Keratinocyte (primary cell): ENCODE measurements around the gene COX8C. TPM values are rescaled to one million over a fixed set of nuclear protein-coding genes. Genes with fewer than 3 reads are reported as not detected.

ENCODE experiments used
- DNase-seq: peaks from one replicate; pipeline ENCODE4 v3.0.0-alpha.2; 2011; ENCODE audit warnings: low read depth, missing footprints, low spot score
- FAIRE-seq: peaks from 2 replicates; lab custom pipeline; 2011; peaks lifted over from hg19 to GRCh38; lab: Jason Lieb, UNC
- H2AFZ ChIP-seq: 2 replicates; pipeline ENCODE4 v1.6.0; 2012; ENCODE audit warnings: low read length, control low read depth, inconsistent platforms; ENCODE audit not compliant: control insufficient read depth
- H3K27ac ChIP-seq: 2 replicates; pipeline ENCODE4 v1.5.1; 2011; ENCODE audit warnings: low read length; ENCODE audit not compliant: control insufficient read depth, insufficient read depth
- H3K27me3 ChIP-seq: 3 replicates; pipeline ENCODE4 v1.6.0; 2011; ENCODE audit warnings: low read length; ENCODE audit not compliant: control insufficient read depth, insufficient read depth; ENCODE audit errors: extremely low read depth
- H3K36me3 ChIP-seq, 2 experiments: 2 replicates in 1 of 2; 3 replicates in 1 of 2; pipeline ENCODE4 v1.5.1; 2011; ENCODE audit warnings: low read length in 2 of 2, mild to moderate bottlenecking in 1 of 2; ENCODE audit not compliant: control insufficient read depth in 2 of 2, insufficient read depth in 2 of 2; ENCODE audit errors: extremely low read depth in 1 of 2
- H3K4me1 ChIP-seq: 3 replicates; pipeline ENCODE4 v1.5.1; 2011; ENCODE audit warnings: low read length; ENCODE audit not compliant: control insufficient read depth, insufficient read depth; ENCODE audit errors: extremely low read depth
- H3K4me2 ChIP-seq: 3 replicates; pipeline ENCODE4 v1.6.0; 2011; ENCODE audit warnings: low read depth, low read length; ENCODE audit not compliant: control insufficient read depth, insufficient read depth; ENCODE audit errors: extremely low read depth
- H3K4me3 ChIP-seq, 3 experiments: fragments of 200-600 bp in 1 of 3; sonication (generic) in 1 of 3; 2 replicates in 2 of 3; 3 replicates in 1 of 3; pipeline ENCODE4 v1.5.1; 2011 to 2016; ENCODE audit warnings: low read length in 3 of 3, mild to moderate bottlenecking in 3 of 3, control low read depth in 2 of 3, inconsistent platforms in 1 of 3, low read depth in 1 of 3, mixed read lengths in 1 of 3, mixed run types in 1 of 3, moderate library complexity in 1 of 3; ENCODE audit not compliant: control insufficient read depth in 2 of 3, insufficient read depth in 2 of 3; ENCODE audit errors: extremely low read depth in 1 of 3
- H3K79me2 ChIP-seq: 2 replicates; pipeline ENCODE4 v1.6.0; 2012; ENCODE audit warnings: low read length; ENCODE audit not compliant: control insufficient read depth, insufficient read depth
- H3K9ac ChIP-seq: 3 replicates; pipeline ENCODE4 v1.6.0; 2011; ENCODE audit warnings: low read length; ENCODE audit not compliant: control insufficient read depth, insufficient read depth; ENCODE audit errors: extremely low read depth
- H3K9me1 ChIP-seq: 3 replicates; pipeline ENCODE4 v1.6.0; 2011; ENCODE audit warnings: low read length; ENCODE audit not compliant: control insufficient read depth, insufficient read depth; ENCODE audit errors: extremely low read depth
- H3K9me3 ChIP-seq: 2 replicates; pipeline ENCODE4 v1.5.1; 2012; ENCODE audit warnings: low read depth, low read length; ENCODE audit not compliant: control insufficient read depth
- H4K20me1 ChIP-seq: 3 replicates; pipeline ENCODE4 v1.6.0; 2011; ENCODE audit warnings: low read length; ENCODE audit not compliant: control insufficient read depth, insufficient read depth; ENCODE audit errors: extremely low read depth
- CTCF ChIP-seq, 3 experiments: IDR thresholded peaks in 1 of 3; conservative IDR thresholded peaks in 1 of 3; optimal IDR thresholded peaks in 1 of 3; 2 replicates in 2 of 3; 3 replicates in 1 of 3; pipeline versions ENCODE3 to v1.5.1; 2011; ENCODE audit warnings: low read length in 3 of 3, mild to moderate bottlenecking in 3 of 3, moderate library complexity in 2 of 3, control low read depth in 1 of 3, inconsistent platforms in 1 of 3; ENCODE audit not compliant: insufficient read depth in 2 of 3; ENCODE audit errors: extremely low read depth in 1 of 3
- EZH2 ChIP-seq: IDR thresholded peaks from one replicate; pipeline ENCODE4 v1.6.1; 2012; ENCODE audit warnings: inconsistent platforms, mild to moderate bottlenecking, low read length, moderate library complexity
- dilution Hi-C: fragments of 300-500 bp; cut with MboI; formaldehyde crosslinking; loops from one replicate; pipeline ENCODE4 v1.7.0; 2020; ENCODE audit warnings: low sequenced_read_pairs; ENCODE audit not compliant: extremely low pct_ligation_motif_present
- polyA plus RNA-seq, 5 experiments: library from polyadenylated mRNA; depleted of rRNA in 3 of 5; stranded (reverse) in 3 of 5; stranded (forward) in 1 of 5; unstranded in 1 of 5; fragments of >200 nt; gene quantifications; 1 replicate in 1 of 5; 2 replicates in 3 of 5; 3 replicates in 1 of 5; pipeline versions ENCODE4 v1.2.1 to v1.2.3, GENCODE V29; 2011 to 2012; ENCODE audit warnings: missing spikeins in 2 of 5, low read depth in 1 of 5, low replicate concordance in 1 of 5

The COX8C gene
- polyA plus RNA-seq, 1 donor (not counting 4 experiments of a cell fraction or from before 2014, with no cell fraction given): not detected

DNA sequence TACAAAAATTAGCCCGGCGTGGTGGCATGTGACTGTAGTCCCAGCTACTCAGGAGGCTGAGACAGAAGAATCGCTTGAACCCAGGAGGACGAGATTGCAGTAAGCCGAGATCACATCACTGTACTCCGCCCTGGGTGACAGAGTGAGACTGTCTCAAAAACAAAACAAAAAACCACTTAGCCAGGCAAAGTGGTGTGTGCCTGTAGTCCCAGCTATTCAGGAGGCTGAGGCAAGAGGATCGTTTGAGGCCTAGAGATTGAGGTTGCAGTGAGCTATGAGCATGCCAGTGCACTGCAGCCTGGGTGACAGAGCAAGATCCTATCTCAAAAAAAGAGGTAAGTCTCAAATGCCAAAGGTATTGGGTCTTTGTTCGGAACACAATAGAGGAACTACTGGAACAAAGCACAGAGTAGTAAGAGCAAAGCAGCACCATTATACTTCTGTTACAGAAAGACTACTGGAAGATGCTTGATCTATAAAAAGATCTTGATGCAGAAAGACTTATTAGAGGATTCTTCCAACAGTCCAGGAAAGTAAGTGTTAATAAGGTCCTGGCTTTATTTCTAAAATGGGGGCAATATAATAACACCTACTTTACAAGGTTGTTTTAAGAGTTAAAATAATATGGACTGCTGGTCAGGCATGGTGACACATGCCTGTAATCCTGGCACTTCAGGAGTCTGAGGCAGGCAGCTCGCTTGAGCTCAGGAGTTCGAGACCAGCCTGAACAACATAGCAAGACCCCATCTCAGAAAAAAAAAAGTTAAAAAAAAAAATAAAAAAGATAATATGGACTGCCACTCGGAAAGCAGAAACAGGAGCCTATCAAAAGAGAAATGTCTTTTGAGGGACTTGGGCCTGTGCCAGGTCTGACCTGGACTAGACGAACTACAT is 44.0 kb upstream of the COX8C start:
- dilution Hi-C loops: no loop called here
- H3K36me3 ChIP-seq: no peaks in the 10 kb centered on the region
- H3K4me1 ChIP-seq: peaks cover 22% of the 10 kb centered on the region
- no peak overlapping the region for H3K4me3 ChIP-seq
- H2AFZ ChIP-seq: no peak overlapping the region
- no peak for DNase-seq
- H3K27me3 ChIP-seq: no peaks in the 10 kb centered on the region
- H3K9me1 ChIP-seq: peaks cover 4% of the 10 kb centered on the region
- H3K9me3 ChIP-seq: no peaks in the 10 kb centered on the region
- peaks cover 3% of the 10 kb centered on the region for H4K20me1 ChIP-seq
- TF ChIP-seq EZH2 (no peak), CTCF (optimal IDR thresholded peaks at IDR 0.05 in 1 of 3, IDR thresholded peaks at IDR 0.05 in 1 of 3, conservative IDR thresholded peaks at IDR 0.05 in 1 of 3; ENCODE audit: extremely low read depth in 1 of 3, insufficient read depth in 2 of 3, low read length in 3 of 3) (no peak)
- peaks cover 90% of the 10 kb centered on the region for H3K79me2 ChIP-seq
- no peak overlapping the region for H3K4me2 ChIP-seq
- FAIRE-seq: no peak
- H3K27ac ChIP-seq: no peak overlapping the region
- H3K9ac ChIP-seq: no peak overlapping the region

GRCh38 chr14:93303659-93304058 is 43.3 kb upstream of the COX8C start:
- H3K79me2 ChIP-seq: peaks cover 89% of the 10 kb centered on the region
- no peak overlapping the region for H3K9ac ChIP-seq
- H3K27me3 ChIP-seq: no peaks in the 10 kb centered on the region
- H3K36me3 ChIP-seq: no peaks in the 10 kb centered on the region
- H3K4me3 ChIP-seq: no peak overlapping the region
- peaks cover 3% of the 10 kb centered on the region for H4K20me1 ChIP-seq
- dilution Hi-C loops: no loop called here
- H3K4me1 ChIP-seq: peaks cover 22% of the 10 kb centered on the region
- TF ChIP-seq EZH2: no peak
- no peak for TF ChIP-seq CTCF (optimal IDR thresholded peaks at IDR 0.05 in 1 of 3, IDR thresholded peaks at IDR 0.05 in 1 of 3, conservative IDR thresholded peaks at IDR 0.05 in 1 of 3; ENCODE audit: extremely low read depth in 1 of 3, insufficient read depth in 2 of 3, low read length in 3 of 3)
- peaks cover 4% of the 10 kb centered on the region for H3K9me1 ChIP-seq
- no peak overlapping the region for H2AFZ ChIP-seq
- no peak overlapping the region for H3K27ac ChIP-seq
- H3K9me3 ChIP-seq: no peaks in the 10 kb centered on the region
- no peak overlapping the region for H3K4me2 ChIP-seq
- DNase-seq: no peak
- no peak for FAIRE-seq
